ENCODE results near the gene FAM120A.
A peak's percentile ranks its signal among the peaks of the same experiment; 100 is the strongest.

Gene FAM120A

DNA sequence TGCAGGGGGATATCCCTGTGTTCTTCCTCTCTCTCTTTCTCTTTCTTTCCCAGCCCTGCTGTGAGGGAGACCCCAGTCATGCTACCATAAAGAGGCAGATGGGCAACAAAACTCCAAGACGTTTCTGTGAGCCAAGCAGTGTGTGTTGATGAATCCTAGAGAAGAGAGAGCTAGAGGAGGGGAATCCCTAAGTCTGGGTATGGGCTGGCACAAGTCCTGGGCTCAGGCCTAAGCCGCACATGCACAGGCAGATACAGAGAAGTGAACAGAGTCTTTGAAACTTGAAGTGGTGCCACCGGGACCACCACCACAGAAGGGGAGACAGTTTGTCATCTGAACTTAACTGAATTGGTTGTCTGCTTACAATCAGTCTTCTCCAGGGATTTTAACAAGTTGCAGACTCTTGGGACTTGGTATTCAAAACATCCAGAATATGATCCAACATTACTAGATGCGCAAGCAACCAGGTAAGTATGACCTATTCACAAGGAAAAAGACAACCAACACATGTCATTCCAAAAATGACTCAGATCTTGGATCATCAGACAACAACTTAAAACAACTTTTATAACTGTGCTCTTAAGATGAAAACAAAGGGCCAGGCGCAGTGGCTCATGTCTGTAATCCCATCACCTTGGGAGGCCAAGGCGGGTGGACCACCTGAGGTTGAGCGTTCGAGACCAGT, 10.4 kb upstream of the FAM120A start:
- DNase-seq (ENCODE audit: insufficient read length, low spot score), result no peak
- no peak for TF ChIP-seq POU2F2 (IDR thresholded peaks at IDR 0.05; ENCODE audit: low read depth, low read length)
- TF ChIP-seq PAX5 (IDR thresholded peaks at IDR 0.05; ENCODE audit: insufficient read depth, low read length, severe bottlenecking), result no peak
- TF ChIP-seq POLR2A (IDR thresholded peaks at IDR 0.05; ENCODE audit: low read depth, low read length), result no peak
- TF ChIP-seq SPI1 (IDR thresholded peaks at IDR 0.05; ENCODE audit: low read depth, low read length), result no peak
- TF ChIP-seq TAF1 (IDR thresholded peaks at IDR 0.05; ENCODE audit: low read depth, low read length), result no peak
- TF ChIP-seq POLR2AphosphoS5 (IDR thresholded peaks at IDR 0.05; ENCODE audit: low read depth, low read length), result no peak
- FAIRE-seq, result no peak

DNA sequence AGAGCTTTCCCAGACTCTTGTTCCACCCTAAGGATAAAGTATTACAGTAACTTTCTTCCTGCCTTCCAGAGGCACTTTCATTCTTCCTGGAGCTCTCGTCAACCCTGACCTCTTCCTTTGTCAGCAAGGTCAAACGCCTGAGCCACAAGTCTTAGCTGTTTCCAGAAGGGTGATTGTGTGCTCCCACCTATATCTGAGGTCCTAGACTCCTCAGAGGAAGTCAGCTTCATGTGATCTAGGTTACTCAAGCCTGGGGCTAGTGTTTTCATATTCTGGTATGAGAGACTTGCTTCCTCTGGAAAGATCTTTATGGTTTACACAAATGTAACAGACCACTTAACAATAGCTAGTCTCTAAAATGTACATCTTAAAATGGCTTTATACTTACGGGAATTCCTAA, 5.4 kb upstream of the FAM120A start:
- no peak for TF ChIP-seq SPI1 (IDR thresholded peaks at IDR 0.05; ENCODE audit: low read depth, low read length)
- no peak for TF ChIP-seq TAF1 (IDR thresholded peaks at IDR 0.05; ENCODE audit: low read depth, low read length)
- no peak for TF ChIP-seq PAX5 (IDR thresholded peaks at IDR 0.05; ENCODE audit: insufficient read depth, low read length, severe bottlenecking)
- no peak for TF ChIP-seq POU2F2 (IDR thresholded peaks at IDR 0.05; ENCODE audit: low read depth, low read length)
- TF ChIP-seq POLR2A (IDR thresholded peaks at IDR 0.05; ENCODE audit: low read depth, low read length), result no peak
- TF ChIP-seq POLR2AphosphoS5 (IDR thresholded peaks at IDR 0.05; ENCODE audit: low read depth, low read length), result no peak
- FAIRE-seq (no peak), DNase-seq (ENCODE audit: insufficient read length, low spot score) (no peak)

DNA sequence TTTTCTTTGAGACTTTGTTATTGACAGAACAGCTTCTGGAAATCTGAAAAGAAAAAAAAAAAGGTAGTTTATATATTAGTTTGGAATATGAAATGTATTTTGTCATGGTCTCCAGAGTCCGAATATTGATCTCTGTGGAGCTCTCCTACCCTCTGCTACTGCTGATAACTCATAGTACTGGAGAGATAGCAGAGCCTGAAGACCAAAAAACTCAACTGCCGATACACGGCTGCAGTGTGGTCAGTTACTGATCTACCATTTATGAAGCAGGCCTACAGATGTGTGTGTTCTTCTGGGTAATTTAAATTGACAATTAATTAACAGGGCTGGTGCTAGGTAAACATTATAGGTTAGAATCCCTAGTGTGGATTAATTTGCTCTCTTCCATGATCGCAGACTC, 3.8 kb upstream of the FAM120A start:
- DNase-seq (ENCODE audit: insufficient read length, low spot score) (no peak), FAIRE-seq (no peak)
- TF ChIP-seq PAX5 (IDR thresholded peaks at IDR 0.05; ENCODE audit: insufficient read depth, low read length, severe bottlenecking), result no peak
- no peak for TF ChIP-seq POLR2A (IDR thresholded peaks at IDR 0.05; ENCODE audit: low read depth, low read length)
- no peak for TF ChIP-seq TAF1 (IDR thresholded peaks at IDR 0.05; ENCODE audit: low read depth, low read length)
- TF ChIP-seq POU2F2 (IDR thresholded peaks at IDR 0.05; ENCODE audit: low read depth, low read length), result no peak
- no peak for TF ChIP-seq POLR2AphosphoS5 (IDR thresholded peaks at IDR 0.05; ENCODE audit: low read depth, low read length)
- no peak for TF ChIP-seq SPI1 (IDR thresholded peaks at IDR 0.05; ENCODE audit: low read depth, low read length)

- peak; percentile 32 for DNase-seq (ENCODE audit: insufficient read length, low spot score)
- peak; percentile 28 for FAIRE-seq
- 0 out of 2 replicates have a peak, but pooled peaks have one; percentile 16 for TF ChIP-seq POLR2A (IDR thresholded peaks at IDR 0.05; ENCODE audit: low read depth, low read length)
- no peak for TF ChIP-seq PAX5 (IDR thresholded peaks at IDR 0.05; ENCODE audit: insufficient read depth, low read length, severe bottlenecking)
- TF ChIP-seq TAF1 (IDR thresholded peaks at IDR 0.05; ENCODE audit: low read depth, low read length), result 0 out of 2 replicates have a peak, but pooled peaks have one; percentile 8
- no peak for TF ChIP-seq POLR2AphosphoS5 (IDR thresholded peaks at IDR 0.05; ENCODE audit: low read depth, low read length)
Measured at GRCh38 chr9:93451849-93452709, 594 bp downstream of the FAM120A start.

DNA sequence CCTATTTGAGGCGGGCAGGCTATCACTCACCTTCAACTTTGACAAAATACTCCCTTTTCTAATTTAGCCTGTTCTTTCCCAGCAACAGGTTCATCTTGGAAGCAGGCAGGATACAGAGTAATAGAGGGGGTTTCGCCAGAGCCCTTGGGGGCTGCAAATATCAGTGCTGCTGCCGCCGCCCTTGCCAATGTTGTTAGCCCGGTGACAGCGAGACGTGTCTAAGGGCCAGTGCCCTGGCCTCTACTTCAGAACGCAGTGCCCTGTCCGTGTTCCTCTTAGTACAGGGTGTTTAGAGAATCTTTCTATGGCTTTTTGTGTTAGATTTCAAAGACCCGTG, 1.2 kb downstream of the FAM120A start:
- no peak for FAIRE-seq
- no peak for DNase-seq (ENCODE audit: insufficient read length, low spot score)
- peak; percentile 10; the same call in 1 of the 2 replicates for TF ChIP-seq TAF1 (IDR thresholded peaks at IDR 0.05; ENCODE audit: low read depth, low read length)
- no peak for TF ChIP-seq POLR2A (IDR thresholded peaks at IDR 0.05; ENCODE audit: low read depth, low read length)

DNA sequence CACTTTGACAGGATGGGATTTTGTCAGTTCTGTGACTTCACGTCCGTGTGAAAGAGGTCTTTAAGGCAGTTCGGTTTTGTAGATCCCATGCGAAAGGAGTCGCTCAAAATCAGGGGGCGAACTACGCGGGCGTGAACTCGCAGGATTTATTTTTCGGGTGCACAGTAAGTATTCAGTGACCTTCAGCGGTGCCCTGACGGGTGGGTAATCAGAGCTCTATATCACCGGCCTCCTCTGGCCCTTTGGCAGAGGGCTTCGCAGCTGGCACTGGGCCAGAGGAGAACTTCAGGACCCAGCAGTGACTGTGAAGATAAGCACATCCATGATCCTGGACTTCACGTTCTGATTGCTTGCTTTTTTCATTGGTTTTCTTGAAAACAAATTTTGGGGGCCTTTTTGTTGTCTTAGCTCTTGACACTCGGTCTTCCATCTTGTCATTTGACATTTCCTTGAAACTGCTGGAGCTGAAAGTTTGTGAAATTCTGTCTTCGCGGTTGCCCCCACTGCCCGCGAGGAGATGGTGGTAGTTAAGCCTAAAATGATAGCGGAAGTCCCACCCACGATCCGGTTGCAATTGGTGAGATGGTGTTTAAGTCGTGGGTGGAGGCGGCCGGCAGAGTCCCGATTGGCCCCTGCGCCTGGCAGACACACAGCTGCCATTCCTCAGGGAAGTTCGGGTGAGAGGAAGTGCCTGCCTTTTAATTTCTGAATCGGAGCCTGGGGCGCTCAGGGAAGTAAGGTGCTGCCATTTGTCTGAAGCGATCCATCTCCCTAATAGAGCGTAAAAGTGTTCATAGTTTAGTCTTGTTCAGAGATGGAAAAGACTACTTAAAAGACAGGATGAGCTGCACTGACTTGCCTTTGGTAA, 1.8 kb downstream of the FAM120A start, which contains the start of gene FAM120AOS:
Gene FAM120AOS (minus strand): TSS at position 535 of the 868 bp plus-strand sequence. CDS start 872 bp downstream, outside the sequence.
- DNase-seq (ENCODE audit: insufficient read length, low spot score), result peak; percentile 56
- TF ChIP-seq TAF1 (IDR thresholded peaks at IDR 0.05; ENCODE audit: low read depth, low read length) (peak; percentile 69), PAX5 (IDR thresholded peaks at IDR 0.05; ENCODE audit: insufficient read depth, low read length, severe bottlenecking) (no peak), POU2F2 (IDR thresholded peaks at IDR 0.05; ENCODE audit: low read depth, low read length) (peak; percentile 59; the same call in 1 of the 2 replicates), POLR2AphosphoS5 (IDR thresholded peaks at IDR 0.05; ENCODE audit: low read depth, low read length) (0 out of 2 replicates have a peak, but pooled peaks have one; percentile 52), POLR2A (IDR thresholded peaks at IDR 0.05; ENCODE audit: low read depth, low read length) (peak; percentile 32; the same call in 1 of the 2 replicates), SPI1 (IDR thresholded peaks at IDR 0.05; ENCODE audit: low read depth, low read length) (peak; percentile 89)
- FAIRE-seq, result peak; percentile 97

DNA sequence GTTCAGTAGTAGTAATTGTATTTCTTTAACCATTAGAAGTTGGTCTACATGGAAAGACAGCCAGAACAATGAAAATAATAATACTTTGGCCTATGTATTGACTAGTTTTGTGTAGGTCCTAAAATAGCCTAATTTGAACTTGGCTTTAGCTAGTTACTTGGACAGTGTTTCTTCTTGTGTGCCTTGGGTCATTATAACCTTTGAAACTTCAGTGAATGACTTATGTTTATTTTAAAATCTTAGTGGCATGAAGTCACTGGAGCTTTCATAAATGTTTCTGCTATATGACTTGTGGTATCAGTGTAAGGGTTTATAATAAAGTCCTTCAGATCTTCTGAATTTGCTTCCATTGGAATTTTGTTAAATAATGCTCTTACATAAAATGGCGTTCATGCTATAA, 4.5 kb downstream of the FAM120A start:
- no peak for DNase-seq (ENCODE audit: insufficient read length, low spot score)
- FAIRE-seq, result no peak
- no peak for TF ChIP-seq POU2F2 (IDR thresholded peaks at IDR 0.05; ENCODE audit: low read depth, low read length)
- TF ChIP-seq PAX5 (IDR thresholded peaks at IDR 0.05; ENCODE audit: insufficient read depth, low read length, severe bottlenecking), result no peak
- TF ChIP-seq POLR2A (IDR thresholded peaks at IDR 0.05; ENCODE audit: low read depth, low read length), result no peak
- TF ChIP-seq POLR2AphosphoS5 (IDR thresholded peaks at IDR 0.05; ENCODE audit: low read depth, low read length), result no peak
- no peak for TF ChIP-seq SPI1 (IDR thresholded peaks at IDR 0.05; ENCODE audit: low read depth, low read length)
- no peak for TF ChIP-seq TAF1 (IDR thresholded peaks at IDR 0.05; ENCODE audit: low read depth, low read length)

DNA sequence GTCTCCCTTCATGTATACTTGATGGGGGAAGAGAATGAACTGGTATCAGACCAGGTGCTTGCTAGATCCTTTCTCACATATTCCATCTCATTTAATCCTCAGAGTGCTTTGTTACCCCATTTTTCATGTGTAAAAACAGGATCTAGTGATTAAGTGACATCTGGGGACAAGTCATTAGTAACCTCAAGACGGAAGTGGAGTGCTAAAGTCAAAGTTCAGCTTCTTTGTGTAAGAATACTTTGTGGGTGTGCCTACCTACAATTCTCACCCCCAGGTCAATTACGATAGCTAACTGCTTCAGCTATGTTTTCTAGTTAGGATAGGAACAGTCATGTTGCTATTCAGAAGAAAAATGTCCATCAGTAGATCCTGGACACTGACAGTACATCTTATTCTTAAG, 5.0 kb downstream of the FAM120A start:
- FAIRE-seq, result no peak
- DNase-seq (ENCODE audit: insufficient read length, low spot score), result no peak
- TF ChIP-seq POLR2AphosphoS5 (IDR thresholded peaks at IDR 0.05; ENCODE audit: low read depth, low read length), result no peak
- TF ChIP-seq POLR2A (IDR thresholded peaks at IDR 0.05; ENCODE audit: low read depth, low read length), result no peak
- TF ChIP-seq SPI1 (IDR thresholded peaks at IDR 0.05; ENCODE audit: low read depth, low read length), result no peak
- TF ChIP-seq TAF1 (IDR thresholded peaks at IDR 0.05; ENCODE audit: low read depth, low read length), result no peak
- TF ChIP-seq PAX5 (IDR thresholded peaks at IDR 0.05; ENCODE audit: insufficient read depth, low read length, severe bottlenecking), result no peak
- no peak for TF ChIP-seq POU2F2 (IDR thresholded peaks at IDR 0.05; ENCODE audit: low read depth, low read length)

Data from GM12891 (cell line).